Measurements from ENCODE around the gene MAPK8IP1.
A peak's percentile ranks its signal among the peaks of the same experiment; 100 is the strongest.

Gene MAPK8IP1

GRCh38 chr11:45935349-45936064 lies 50.1 kb downstream of the MAPK8IP1 start:
- peak overlapping the region; percentile 82 for H3K27ac ChIP-seq
- no peak for DNase-seq (ENCODE audit: low spot score)
- ChIA-PET POLR2A (ENCODE audit: low non-redundant PET) (no interaction called here), CTCF (interaction anchor here (0.6 kb wide), 1 partner anchor 39 kb away, joined by 5 read pairs; no protein-coding TSS in a partner anchor)
- TF ChIP-seq CTCF (conservative IDR thresholded peaks at IDR 0.05; ENCODE audit: low read depth) = no peak

- DNase-seq (ENCODE audit: low spot score) = no peak
- TF ChIP-seq CTCF (conservative IDR thresholded peaks at IDR 0.05; ENCODE audit: low read depth) = no peak
- peak overlapping the region; percentile 42; the same call in 1 of the 2 replicates for H3K27ac ChIP-seq
- ChIA-PET POLR2A (ENCODE audit: low non-redundant PET) (no interaction called here), CTCF (no interaction called here)
Measured at GRCh38 chr11:45936511-45937054, 51.1 kb downstream of the MAPK8IP1 start.

GRCh38 chr11:45937916-45938315 lies 52.5 kb downstream of the MAPK8IP1 start:
- H3K27ac ChIP-seq = no peak overlapping the region
- POLR2A ChIA-PET (ENCODE audit: low non-redundant PET) = no interaction called here
- no peak for TF ChIP-seq CTCF (conservative IDR thresholded peaks at IDR 0.05; ENCODE audit: low read depth)
- CTCF ChIA-PET = no interaction called here
- DNase-seq (ENCODE audit: low spot score) = no peak

- POLR2A ChIA-PET (ENCODE audit: low non-redundant PET) = no interaction called here
- TF ChIP-seq CTCF (conservative IDR thresholded peaks at IDR 0.05; ENCODE audit: low read depth) = no peak
- H3K27ac ChIP-seq = no peak overlapping the region
- no peak for DNase-seq (ENCODE audit: low spot score)
- CTCF ChIA-PET = interaction anchor here (0.6 kb wide), 2 partner anchors 25 to 825 kb away, joined by 3 to 4 read pairs; no protein-coding TSS in a partner anchor
Measured at GRCh38 chr11:45939836-45940235, 54.4 kb downstream of the MAPK8IP1 start.

GRCh38 chr11:45941285-45941684 lies 55.8 kb downstream of the MAPK8IP1 start:
- CTCF ChIA-PET = interaction anchor here (0.6 kb wide), 1 partner anchor 450 kb away, joined by 3 read pairs; the partner anchor contains the start of gene CHRM4
- TF ChIP-seq CTCF (conservative IDR thresholded peaks at IDR 0.05; ENCODE audit: low read depth) = no peak
- POLR2A ChIA-PET (ENCODE audit: low non-redundant PET) = no interaction called here
- no peak overlapping the region for H3K27ac ChIP-seq
- no peak for DNase-seq (ENCODE audit: low spot score)

GRCh38 chr11:45942381-45942780 lies 56.9 kb downstream of the MAPK8IP1 start:
- no peak for TF ChIP-seq CTCF (conservative IDR thresholded peaks at IDR 0.05; ENCODE audit: low read depth)
- CTCF ChIA-PET = interaction anchor here (0.6 kb wide), 1 partner anchor 1166 kb away, joined by 3 read pairs; no protein-coding TSS in a partner anchor

More at GRCh38 chr11:45942381-45942780, 56.9 kb downstream of the MAPK8IP1 start:
- POLR2A ChIA-PET (ENCODE audit: low non-redundant PET) = no interaction called here
- no peak overlapping the region for H3K27ac ChIP-seq
- DNase-seq (ENCODE audit: low spot score) = no peak

Data from RWPE1 (cell line).